GM19395 (cell line): ENCODE measurements around the gene MYLK3.
A peak's percentile ranks its signal among the peaks of the same experiment; 100 is the strongest.

Source experiments
- ATAC-seq: cut with Tn5 transposase; IDR thresholded peaks from one replicate; pipeline ENCODE4 v1.9.1; 2021; ENCODE audit warnings: mild to moderate bottlenecking, moderate library complexity; ENCODE audit not compliant: unreplicated experiment

MYLK3 gene

DNA sequence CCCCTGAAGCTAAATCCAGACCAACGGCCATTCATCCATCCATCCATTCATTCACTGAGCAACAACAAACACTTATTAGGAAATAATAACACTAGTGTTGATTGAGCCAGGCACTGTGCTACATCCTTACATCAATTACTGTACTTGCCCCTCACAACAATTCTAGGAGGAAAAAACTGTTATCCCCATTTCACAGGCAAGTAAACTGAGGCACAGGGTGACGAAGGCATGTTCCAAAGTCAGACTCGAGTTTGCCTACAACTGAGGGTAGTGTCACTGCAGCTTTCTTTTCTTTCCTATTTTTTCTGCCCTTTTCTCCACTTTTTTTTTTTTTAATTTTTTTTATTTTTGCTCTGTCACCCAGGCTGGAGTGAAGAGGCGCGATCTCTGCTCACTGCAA is 11.2 kb upstream of the MYLK3 start:
- ATAC-seq, result no peak

- no peak for ATAC-seq
Measured at GRCh38 chr16:46757339-46758050, 9.4 kb upstream of the MYLK3 start.

DNA sequence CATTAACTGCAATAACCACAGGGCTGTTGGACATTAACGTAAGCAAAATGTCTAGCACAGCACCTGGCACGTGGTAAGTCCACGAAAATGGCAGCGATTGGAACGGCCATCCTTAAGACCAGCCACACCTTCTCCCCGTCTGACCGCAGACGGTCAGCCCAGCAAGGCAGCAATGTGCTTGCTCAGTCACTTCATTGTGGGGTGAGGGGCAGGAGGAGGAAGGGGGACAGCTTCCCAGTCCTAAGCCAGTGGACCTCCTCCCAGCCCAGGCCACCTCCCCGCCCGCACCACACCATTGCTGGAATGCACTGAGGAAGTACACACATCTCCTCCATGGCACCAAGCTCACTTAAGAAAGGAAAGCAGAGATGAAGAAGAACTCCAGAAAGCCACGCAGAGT is 8.6 kb upstream of the MYLK3 start:
- ATAC-seq, result no peak

DNA sequence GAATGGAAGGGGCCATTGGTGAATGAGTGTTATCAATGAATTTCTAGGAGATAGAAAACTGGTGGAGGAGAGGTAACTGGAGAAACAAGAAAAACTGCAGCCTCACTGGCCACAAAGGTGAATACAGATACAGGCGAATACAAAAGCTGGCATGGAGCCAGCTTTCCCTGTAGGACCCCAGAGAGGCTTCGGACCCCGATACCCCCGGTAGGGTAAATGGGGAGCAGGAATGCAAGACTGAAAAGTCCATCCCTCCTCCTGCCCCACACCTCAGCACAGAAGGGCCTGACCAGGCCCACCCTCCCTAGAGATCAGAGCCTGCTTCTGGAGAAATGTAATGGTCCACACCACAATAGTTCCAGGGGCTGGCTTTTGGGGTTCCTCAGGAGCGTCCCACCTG is 4.9 kb upstream of the MYLK3 start:
- ATAC-seq, result no peak

DNA sequence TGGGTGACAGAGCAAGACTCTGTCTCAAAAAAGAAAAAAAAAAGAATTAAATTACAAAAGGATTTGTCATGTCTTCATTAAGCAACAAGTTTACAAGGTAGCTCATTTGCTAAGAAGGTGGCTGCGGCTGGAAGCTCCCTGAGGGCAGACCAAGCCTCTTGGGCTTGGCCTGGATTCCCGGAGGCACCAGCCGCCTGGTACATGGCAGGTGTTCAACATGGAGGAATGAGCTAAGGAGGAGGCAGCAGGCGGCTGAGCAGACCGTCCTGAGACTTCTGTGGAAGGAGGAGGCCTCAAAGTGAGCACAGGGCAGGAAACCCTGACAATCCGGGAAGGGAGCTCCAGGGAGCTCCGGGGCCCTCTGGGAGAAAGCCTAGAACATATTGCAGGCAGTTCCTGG is 3.2 kb upstream of the MYLK3 start:
- ATAC-seq, result no peak

DNA sequence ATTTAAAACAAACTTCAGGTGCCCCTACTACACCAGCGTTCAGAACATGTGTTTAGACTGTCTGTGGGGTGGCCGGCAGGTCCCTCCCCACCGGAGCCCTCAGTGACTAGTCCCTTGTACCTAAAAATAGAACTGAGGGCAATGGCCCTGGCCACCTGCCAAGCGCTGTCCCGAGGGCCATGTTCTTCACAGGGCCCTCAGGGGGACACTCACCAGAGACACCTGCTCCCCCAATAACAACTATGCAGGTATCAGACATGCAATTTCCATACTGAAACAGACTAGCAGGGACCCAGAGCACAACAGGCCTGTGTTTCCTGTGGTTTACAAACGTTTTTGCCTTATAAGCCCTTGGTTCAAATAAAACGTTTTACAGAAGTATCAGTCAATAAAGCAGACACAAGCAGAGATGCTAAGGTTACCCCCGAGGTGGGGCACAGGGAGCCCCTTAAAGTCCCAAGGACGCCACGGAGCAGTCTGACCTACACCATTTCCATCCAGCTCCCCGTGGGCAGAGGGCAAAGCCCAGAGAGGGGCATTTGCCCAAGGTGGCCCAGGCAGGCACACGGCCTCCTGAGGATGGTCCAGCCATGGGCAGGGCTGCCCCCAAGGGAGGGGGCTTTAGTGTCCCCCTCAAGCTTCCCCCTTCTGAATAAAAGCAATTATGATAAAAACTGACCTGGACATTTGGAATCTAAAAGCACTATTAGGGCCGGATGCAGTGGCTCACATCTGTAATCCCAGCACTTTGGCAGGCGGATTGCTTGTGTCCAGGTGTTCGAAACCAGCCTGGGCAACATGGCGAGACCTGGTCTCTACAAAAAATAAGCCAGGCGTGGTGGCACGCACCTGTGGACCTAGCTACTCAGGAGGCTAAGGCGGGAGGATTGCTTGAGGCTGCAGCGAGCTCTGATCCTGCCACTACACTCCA is 896 bp upstream of the MYLK3 start:
- ATAC-seq, result peak; percentile 77

GRCh38 chr16:46746821-46747776 is 1.0 kb downstream of the MYLK3 start:
- no peak for ATAC-seq

DNA sequence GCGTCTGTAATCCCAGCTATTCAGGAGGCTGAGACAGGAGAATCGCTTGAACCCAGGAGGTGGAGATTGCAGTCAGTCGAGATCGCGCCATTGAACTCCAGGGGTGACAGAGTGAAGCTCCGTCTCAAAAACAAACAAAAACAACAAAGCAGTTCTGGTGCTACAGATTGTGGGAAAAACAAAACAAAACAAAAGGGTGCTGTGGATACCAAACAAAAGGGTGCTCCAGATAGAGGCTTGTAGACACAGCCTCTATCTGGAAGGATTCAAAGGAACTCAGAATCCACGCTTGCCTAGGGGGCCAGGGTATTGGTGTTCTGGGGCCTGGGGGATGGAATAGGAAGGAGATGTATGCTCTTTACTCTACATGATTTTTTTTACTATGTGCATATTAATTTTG is 2.5 kb downstream of the MYLK3 start:
- no peak for ATAC-seq

- ATAC-seq, result peak; percentile 89
Measured at GRCh38 chr16:46743232-46743719, 4.9 kb downstream of the MYLK3 start.

- no peak for ATAC-seq
Measured at GRCh38 chr16:46739934-46740333, 8.2 kb downstream of the MYLK3 start.

DNA sequence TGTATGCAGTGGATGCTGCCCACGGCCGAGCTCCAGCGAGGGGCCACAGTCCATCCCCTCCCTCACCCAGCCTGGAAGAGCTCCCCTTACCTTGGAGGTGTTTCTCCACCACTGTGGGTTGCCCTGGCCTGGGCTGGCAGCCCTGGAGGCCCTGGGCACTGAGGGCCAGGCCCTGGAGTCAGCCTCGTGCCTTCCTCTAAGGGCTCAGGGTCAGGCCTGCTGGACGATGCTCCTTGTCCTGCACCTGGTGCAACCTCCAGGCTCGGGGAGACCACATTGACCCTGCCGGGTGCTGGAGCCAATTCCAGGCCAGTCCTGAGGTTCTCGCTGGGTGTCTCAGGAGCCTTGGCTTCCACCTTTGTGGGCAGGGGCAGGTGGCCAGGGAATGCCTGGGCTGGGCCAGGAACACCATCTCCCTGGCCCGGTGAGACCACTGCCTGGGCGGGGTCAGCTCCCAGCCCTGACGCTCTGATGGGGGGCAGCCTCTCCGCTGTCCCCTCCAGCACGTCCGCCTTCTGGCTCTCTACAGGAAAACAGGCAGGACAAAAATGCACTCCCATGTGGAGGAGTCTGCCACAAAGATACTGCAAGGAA is 10.4 kb downstream of the MYLK3 start:
- ATAC-seq, result no peak

DNA sequence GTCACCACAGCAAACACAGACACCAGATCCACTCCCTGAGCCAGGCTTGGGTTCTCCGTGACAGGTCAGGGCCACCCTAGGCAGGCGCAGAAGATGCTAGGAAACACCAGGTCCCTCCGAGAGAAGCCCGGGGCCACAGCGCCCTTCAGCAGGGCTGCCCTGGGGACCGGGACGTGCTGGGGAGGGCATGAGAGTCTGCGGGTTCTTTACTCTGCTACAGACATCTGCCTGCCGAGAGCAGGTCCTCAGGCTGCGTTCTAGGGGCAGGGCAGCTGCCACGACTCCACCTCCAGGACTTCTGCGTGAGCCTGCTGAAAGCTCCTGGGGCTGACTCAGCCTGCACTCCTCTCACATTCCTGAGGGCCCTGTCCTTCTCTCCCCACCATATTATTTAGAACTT is 11.4 kb downstream of the MYLK3 start:
- no peak for ATAC-seq

DNA sequence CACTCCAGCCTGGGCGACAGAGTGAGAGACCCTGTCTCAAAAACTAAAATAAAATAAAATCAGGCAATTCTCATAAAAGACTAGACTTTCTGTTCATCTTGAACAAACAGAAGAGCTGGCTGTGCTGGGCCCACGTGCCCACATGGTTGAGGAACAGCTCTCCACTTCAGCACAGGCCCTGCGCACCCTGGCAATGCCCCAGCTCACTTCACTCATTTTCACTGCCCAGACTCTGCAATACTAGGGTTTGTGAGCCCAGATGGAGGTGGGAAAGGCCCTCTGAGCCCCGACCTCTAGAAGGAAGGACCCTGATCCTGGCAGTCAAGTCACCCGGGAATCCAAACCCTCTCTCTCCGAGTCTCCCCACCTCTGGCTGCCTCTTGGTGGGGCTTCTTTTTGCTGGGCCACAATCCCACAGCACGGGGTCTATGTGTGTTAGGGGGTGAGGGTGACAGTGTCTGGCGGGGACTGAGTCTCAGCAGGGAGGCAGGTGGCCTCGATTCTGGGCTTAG is 14.8 kb downstream of the MYLK3 start:
- ATAC-seq, result no peak

- no peak for ATAC-seq
Measured at GRCh38 chr16:46732561-46732960, 15.6 kb downstream of the MYLK3 start.

DNA sequence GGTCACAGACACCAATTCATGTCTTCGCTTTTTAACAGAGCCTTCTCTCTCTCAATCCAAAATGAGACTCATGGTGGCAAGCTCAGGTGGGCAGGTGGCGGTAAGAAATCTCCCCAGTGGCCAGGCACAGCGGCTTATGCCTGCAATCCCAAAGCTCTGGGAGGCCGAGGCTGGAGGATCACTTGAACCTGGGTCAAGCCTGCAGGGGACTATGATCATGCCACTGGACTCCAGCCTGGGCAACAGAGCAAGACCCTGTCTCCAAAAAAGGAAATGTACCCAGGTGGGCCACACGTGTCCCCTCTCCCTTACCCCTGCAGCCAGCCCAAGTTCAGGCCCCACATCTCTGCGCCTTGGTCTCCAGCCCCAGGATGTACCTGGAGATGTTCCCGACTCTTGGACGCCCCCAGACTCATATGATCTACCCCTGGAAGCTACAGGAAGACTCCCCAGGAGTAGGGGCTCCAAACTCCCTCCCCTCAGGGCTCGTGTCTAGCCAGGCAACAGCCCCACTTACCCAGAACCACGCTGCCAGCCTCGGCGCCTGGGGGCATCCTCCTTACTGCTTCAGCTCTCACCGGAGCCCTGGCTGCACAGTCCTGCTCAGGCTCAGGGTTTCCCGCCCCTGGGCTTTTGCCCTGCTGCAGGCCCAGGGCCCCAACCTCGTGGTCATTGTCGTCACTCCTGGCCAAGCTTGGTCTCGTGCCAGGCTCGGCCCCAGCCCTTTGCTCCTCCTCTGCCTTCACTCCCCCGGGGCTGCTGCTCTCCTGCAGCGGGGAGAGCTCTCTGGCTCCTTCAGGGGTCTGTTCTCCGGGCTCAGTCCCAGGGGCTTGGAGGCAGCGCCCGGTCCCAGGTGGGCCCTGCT is 16.2 kb downstream of the MYLK3 start:
- ATAC-seq, result no peak

GRCh38 chr16:46730801-46731690 is 17.1 kb downstream of the MYLK3 start:
- no peak for ATAC-seq

DNA sequence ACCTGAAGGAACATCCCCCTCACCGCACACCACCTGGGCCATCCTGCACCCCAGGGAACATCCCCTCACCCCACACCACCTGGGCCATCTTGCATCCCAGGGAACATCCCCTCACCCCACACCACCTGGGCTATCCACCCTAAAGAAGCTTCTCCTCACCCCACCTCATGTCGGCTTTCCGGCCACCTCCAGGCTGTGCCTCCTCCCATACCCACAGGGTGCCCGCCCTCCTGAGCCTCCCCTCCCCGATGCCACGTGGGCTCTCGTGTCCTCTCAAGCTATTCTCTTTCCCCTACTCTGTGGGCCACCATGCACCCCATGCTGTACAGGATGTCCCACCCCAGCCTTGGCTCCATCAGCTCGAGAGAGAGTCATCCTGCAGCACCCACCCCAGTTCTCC is 18.0 kb downstream of the MYLK3 start:
- ATAC-seq, result no peak

GRCh38 chr16:46729326-46729995 is 18.7 kb downstream of the MYLK3 start:
- no peak for ATAC-seq
